ENCODE results near the gene SCAMP4.
A peak's percentile ranks its signal among the peaks of the same experiment; 100 is the strongest.

SCAMP4 gene

GRCh38 chr19:1936916-1937610 lies 31.9 kb downstream of the SCAMP4 start:
- no peak for DNase-seq (ENCODE audit: low read depth in 4 of 4, low spot score in 1 of 4)

DNA sequence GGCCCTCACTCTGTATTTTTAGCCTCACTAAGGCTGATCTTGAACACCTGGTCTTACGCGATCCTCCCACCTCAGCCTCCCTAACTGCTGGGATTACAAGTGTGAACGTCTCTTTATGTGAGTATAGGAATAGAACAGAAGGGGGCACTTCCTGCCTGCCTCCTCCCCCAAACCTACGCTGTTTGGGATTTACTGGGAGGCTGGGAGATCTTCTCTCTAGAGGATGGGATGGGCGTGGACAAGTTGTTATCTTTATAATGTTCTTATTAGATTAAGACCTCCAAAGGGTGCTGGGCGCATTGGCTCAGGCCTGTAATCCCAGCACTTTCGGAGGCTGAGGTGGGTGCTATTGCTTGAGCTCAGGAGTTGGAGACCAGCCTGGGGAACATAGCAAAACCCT lies 32.9 kb downstream of the SCAMP4 start:
- no peak for DNase-seq (ENCODE audit: low read depth in 4 of 4, low spot score in 1 of 4)

GRCh38 chr19:1941146-1942077 lies 36.2 kb downstream of the SCAMP4 start, which contains the start of gene CSNK1G2:
Gene CSNK1G2 (plus strand): TSS chr19:1941172. CDS start chr19:1969773, 28,601 bp downstream.
- no peak for DNase-seq (ENCODE audit: low read depth in 4 of 4, low spot score in 1 of 4)

DNA sequence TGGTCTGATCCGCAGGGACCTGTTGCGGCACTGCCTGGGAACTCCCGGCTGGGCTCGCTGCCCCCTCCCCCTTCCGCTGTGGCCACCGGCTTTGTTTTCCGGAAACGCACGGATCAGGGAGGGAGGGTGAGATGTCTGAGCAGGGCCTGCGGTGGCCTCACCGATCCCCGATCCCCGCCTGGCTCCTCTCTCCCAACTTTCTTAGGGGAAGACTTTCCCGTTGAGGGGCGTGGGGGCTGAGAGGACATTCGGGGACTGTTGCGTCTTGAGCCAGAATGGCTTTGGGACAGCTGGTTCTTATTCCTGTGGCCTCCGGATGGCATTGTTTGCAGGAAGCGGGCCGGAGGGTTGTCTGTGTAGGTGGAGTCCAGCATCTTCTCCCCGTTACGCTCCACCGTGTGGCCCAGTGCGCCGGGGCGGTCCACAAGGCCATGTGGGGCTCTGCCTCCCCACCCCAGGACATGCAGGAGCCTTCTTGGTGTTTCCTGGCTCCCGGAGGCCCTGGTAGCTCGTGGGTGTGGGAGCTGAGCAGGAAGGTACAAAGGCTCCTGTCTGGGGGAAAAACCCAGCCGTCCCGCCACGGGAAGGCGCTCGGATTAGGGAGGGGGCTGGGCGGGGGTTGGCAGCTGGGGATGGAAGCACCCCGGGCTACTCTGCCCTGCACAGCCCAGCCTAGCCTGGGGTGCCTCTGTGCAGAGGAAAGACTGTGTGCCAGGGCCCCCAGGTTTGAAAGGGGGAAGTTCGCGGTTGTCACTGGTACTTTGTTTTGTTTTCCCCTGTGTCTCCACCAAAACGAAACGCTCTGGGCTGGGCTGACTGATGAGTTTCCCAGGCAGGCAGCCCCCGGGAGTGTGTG lies 37.1 kb downstream of the SCAMP4 start:
- DNase-seq (ENCODE audit: low read depth in 4 of 4, low spot score in 1 of 4): peak in 3 of 4 experiments; percentile 34 to 65 (median 44)

GRCh38 chr19:1942934-1943555 lies 37.8 kb downstream of the SCAMP4 start:
- DNase-seq (ENCODE audit: low read depth in 4 of 4, low spot score in 1 of 4): no peak

DNA sequence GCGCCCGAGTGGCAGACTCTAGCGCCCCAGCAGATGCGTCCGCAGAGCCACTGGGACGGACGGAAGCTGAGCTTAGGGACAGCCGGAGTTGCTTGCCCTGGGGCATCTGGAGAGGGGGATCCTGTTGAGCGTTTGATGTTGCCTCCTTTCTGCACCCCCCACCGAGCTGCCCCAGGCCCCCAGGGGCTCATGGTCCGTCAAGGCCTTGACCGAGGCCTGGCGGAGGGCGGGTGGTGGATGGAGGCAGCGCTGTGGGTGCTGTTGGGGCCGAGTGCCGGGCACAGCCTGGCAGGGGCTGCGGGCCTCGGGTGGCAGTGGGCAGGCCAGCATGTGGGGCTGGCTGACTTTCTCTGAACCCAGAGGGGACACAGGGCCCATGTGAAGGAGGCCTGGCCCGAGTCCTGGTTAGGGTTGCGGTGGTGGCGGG lies 38.5 kb downstream of the SCAMP4 start:
- no peak for DNase-seq (ENCODE audit: low read depth in 4 of 4, low spot score in 1 of 4)

- DNase-seq (ENCODE audit: low read depth in 4 of 4, low spot score in 1 of 4): no peak
Measured at GRCh38 chr19:1944088-1944915, 39.1 kb downstream of the SCAMP4 start.

- no peak for DNase-seq (ENCODE audit: low read depth in 4 of 4, low spot score in 1 of 4)
Measured at GRCh38 chr19:1944916-1945561, 39.8 kb downstream of the SCAMP4 start.

DNA sequence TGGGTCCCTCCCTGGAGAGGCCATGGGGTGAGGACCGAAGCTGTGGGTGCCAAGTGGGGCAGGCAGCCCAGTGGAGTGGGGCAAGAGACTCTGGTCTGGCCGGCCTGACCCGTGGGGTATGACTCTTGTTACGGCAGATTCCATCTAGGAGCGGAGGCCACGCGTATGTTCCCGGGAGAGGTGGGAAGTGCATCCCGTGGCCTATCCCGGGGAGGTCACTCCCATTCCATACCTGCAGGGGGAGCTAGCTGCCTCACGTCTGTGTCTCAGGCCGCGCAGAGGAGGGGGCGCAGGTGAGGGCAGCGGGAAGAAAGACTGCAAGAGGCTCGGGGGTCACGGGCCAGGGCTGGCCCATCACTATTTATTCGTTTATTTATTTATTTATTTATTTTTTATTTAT lies 40.7 kb downstream of the SCAMP4 start:
- DNase-seq (ENCODE audit: low read depth in 4 of 4, low spot score in 1 of 4): no peak

DNA sequence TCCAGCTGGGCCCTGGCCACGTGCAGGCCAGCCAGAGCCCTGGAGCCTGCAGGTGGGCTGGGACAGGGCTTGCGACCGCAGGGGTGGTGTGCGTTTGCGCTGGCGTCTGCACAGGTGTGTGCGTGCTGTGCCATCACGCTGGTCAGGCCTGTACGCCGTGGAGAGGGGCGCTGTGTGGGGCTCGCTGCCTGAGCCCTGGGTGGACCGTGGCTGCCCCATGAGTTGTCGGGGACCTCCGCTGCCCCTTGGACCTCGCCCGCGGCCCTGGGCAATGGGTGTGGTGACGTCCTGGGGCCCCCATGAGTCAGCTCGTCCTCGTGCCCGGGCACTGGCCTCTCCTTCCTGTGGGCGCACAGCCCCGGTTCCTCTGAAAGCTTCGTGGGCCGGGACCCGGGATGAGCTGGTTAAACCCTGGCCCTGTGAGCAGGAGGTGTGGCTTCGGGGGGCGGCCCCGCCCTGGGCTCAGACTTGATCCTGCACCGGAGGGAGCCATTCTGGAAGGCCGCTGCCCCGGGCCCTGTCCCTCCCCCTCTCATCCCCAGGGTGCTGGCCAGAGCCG lies 42.5 kb downstream of the SCAMP4 start:
- no peak for DNase-seq (ENCODE audit: low read depth in 4 of 4, low spot score in 1 of 4)

- DNase-seq (ENCODE audit: low read depth in 4 of 4, low spot score in 1 of 4): no peak
Measured at GRCh38 chr19:1949304-1950101, 44.3 kb downstream of the SCAMP4 start.

DNA sequence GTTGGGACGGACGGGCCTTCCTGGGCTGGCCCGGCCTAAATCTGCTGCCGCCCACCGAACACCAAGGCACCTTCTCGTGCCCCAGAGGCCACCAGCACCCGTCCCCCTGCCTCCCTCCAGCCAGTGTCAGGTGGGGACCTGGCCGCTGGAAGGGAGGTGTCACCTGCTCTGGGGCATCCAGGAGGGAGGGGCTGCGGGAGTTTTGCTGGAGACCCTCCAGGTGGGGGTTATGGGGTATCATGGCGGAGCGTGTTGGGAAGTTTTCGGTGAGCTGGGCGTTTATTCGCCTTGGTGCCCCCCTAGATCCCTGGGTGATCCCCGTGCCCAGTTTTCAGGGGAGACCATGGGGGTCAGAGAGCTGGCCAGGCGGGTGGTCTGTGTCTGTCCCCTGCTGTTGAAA lies 45.4 kb downstream of the SCAMP4 start:
- DNase-seq (ENCODE audit: low read depth in 4 of 4, low spot score in 1 of 4): no peak

DNA sequence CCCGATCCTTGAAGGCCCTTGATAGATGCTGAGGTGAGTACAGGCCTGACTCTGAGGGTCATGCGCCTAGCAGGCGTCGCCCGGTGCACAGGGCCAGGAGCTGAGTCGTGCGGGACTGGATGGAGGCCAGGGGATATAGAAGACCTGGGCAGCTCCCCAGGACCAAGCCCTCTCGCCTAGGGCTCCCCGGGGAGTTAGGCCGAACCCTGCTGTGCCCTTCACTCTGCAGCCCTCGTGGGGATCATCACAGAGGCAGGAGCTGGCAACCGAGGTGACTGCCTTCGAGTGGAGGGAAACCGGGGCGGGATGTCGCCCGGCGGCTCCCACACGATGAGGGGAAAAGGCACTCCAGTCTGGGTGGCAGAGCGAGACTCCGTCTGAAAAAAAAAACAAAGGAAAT lies 47.4 kb downstream of the SCAMP4 start:
- DNase-seq (ENCODE audit: low read depth in 4 of 4, low spot score in 1 of 4): no peak

GRCh38 chr19:1953037-1953436 lies 47.8 kb downstream of the SCAMP4 start:
- DNase-seq (ENCODE audit: low read depth in 4 of 4, low spot score in 1 of 4): no peak

DNA sequence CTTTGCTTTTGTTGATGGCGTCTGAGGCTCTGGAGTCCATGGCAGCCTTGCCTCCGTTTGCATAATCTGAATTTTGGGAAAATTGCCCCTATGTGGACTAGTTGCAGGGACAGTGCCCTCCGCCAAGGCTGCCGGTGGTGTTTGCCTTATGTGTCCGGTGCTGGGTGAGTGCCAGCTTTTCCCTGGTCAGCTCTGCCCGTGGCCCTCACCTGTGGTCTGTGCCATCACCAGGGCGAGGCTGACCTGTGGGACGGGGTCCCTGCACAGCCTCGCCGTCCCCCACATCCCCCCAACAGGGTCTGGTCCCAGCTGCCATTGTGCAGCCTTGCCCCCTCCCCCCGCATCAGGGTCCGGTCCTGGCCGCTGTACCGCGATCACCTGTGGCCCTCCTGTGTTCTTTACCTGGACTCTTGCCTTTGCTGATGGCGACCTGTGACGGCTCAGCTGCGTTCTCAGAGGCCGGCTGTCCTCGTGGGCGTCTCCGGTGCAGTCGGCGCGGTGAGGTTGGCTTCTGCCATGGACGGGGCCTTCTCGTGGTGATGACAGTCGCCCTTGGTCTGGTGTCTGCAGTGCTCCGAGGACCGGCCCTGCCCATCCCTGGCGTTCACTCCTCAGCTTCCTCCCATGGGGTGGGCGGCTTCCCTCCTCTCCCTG lies 48.4 kb downstream of the SCAMP4 start:
- DNase-seq (ENCODE audit: low read depth in 4 of 4, low spot score in 1 of 4): no peak

DNA sequence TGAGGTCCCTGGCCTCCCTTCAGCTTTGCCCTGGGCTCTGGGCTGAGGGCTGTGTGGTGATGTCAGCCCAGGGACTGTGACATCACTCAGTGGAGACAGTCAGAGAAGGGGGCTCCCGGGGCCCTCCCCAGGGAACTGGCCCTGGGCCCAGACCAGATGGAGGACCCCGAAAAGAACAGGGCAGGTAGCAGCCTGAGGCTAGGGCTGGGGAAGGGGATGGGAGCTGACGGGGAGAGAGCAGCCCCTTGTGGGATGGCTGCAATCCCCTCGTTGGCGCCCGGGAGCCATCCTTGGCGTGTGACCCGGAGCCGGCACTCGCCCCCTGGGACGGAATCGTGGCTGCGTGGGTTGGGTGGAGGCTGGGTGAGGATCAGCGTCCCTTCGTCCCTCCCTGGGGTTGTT lies 49.3 kb downstream of the SCAMP4 start:
- no peak for DNase-seq (ENCODE audit: low read depth in 4 of 4, low spot score in 1 of 4)

GRCh38 chr19:1955171-1956121 lies 50.2 kb downstream of the SCAMP4 start:
- DNase-seq (ENCODE audit: low read depth in 4 of 4, low spot score in 1 of 4): no peak
